OCI-LY7 (cell line): ENCODE results near the gene NT5C2. TPM values are rescaled to one million over a fixed set of nuclear protein-coding genes. Genes with fewer than 3 reads are reported as not detected.
A peak's percentile ranks its signal among the peaks of the same experiment; 100 is the strongest.

Source experiments
- BruUV-seq: library from RNA; stranded (reverse); fragments of 400-500 nt; replicated peaks from 2 replicates; lab custom pipeline; 2021; lab: Mats Ljungman, UMichigan
- CTCF ChIA-PET: fragments of 300-600 bp; sonication (Branson Sonifier 250); formaldehyde crosslinking; loops from one replicate; lab custom pipeline; 2022; ENCODE audit warnings: antibody characterized with exemption; ENCODE audit not compliant: unreplicated experiment; lab: Charles Lee
- POLR2A ChIA-PET: fragments of 300-600 bp; sonication (Branson Sonifier 250); formaldehyde crosslinking; loops from one replicate; lab custom pipeline; 2022; ENCODE audit warnings: antibody characterized with exemption; lab: Charles Lee
- DNase-seq: peaks from one replicate; pipeline ENCODE4 v3.0.0-alpha.2; 2015; ENCODE audit warnings: low spot score
- H2AFZ ChIP-seq: fragments of 200-600 bp; sonication (generic), shearing (Covaris generic); 2 replicates; pipeline ENCODE4 v1.6.1; 2014; ENCODE audit warnings: mild to moderate bottlenecking, antibody characterized with exemption, low read length, moderate library complexity
- H3K27ac ChIP-seq: fragments of 200-600 bp; sonication (generic); 2 replicates; pipeline ENCODE4 v1.5.1; 2014; ENCODE audit warnings: mixed run types, low read depth, mild to moderate bottlenecking, moderate library complexity, low read length, inconsistent platforms; ENCODE audit not compliant: poor library complexity, severe bottlenecking
- H3K36me3 ChIP-seq: fragments of 200-600 bp; sonication (generic); 2 replicates; pipeline ENCODE4 v1.6.1; 2014; ENCODE audit warnings: mild to moderate bottlenecking, antibody characterized with exemption, low read length, moderate library complexity, mixed read lengths; ENCODE audit not compliant: insufficient read depth
- H3K4me1 ChIP-seq: fragments of 200-600 bp; sonication (generic); 2 replicates; pipeline ENCODE4 v1.5.1; 2014; ENCODE audit warnings: mild to moderate bottlenecking, low read length; ENCODE audit not compliant: insufficient read depth, poor library complexity, severe bottlenecking
- H3K4me2 ChIP-seq: fragments of 200-600 bp; sonication (generic); 2 replicates; pipeline ENCODE4 v1.6.1; 2014; ENCODE audit warnings: mild to moderate bottlenecking, low read length
- H3K4me3 ChIP-seq: fragments of 200-600 bp; sonication (generic); 2 replicates; pipeline ENCODE4 v1.5.1; 2014; ENCODE audit warnings: mild to moderate bottlenecking, low read depth, low read length; ENCODE audit not compliant: poor library complexity, severe bottlenecking
- H3K79me2 ChIP-seq: fragments of 200-600 bp; sonication (generic); 2 replicates; pipeline ENCODE4 v1.6.1; 2016; ENCODE audit warnings: low read depth, mild to moderate bottlenecking, low read length, moderate library complexity, mixed read lengths; ENCODE audit not compliant: insufficient read depth
- H3K9me2 ChIP-seq: fragments of 200-600 bp; sonication (generic); 2 replicates; pipeline ENCODE4 v1.6.1; 2016; ENCODE audit warnings: mild to moderate bottlenecking, low read length, mixed read lengths; ENCODE audit not compliant: insufficient read depth
- H3K9me3 ChIP-seq: fragments of 200-600 bp; sonication (generic); 2 replicates; pipeline ENCODE4 v1.6.1; 2014; ENCODE audit warnings: mild to moderate bottlenecking, mixed run types, low read length, mixed read lengths
- H4K20me1 ChIP-seq: fragments of 200-600 bp; sonication (generic); 2 replicates; pipeline ENCODE4 v1.6.1; 2014; ENCODE audit warnings: mild to moderate bottlenecking, antibody characterized with exemption, low read length, moderate library complexity, mixed read lengths; ENCODE audit not compliant: insufficient read depth
- CTCF ChIP-seq: fragments of 200-600 bp; sonication (generic); conservative IDR thresholded peaks from 2 replicates; pipeline ENCODE4 v1.5.1; 2014; ENCODE audit warnings: mild to moderate bottlenecking, antibody characterized with exemption, low read length, moderate library complexity, mixed read lengths
- EZH2phosphoT487 ChIP-seq: fragments of 200-600 bp; sonication (generic); IDR thresholded peaks from 2 replicates; pipeline ENCODE4 v1.6.1; 2018; ENCODE audit warnings: low read depth, borderline replicate concordance, mild to moderate bottlenecking, mixed run types, antibody characterized with exemption, low read length, moderate library complexity, mixed read lengths
- intact Hi-C: fragments of 100-400 bp; cut with micrococcal nuclease; formaldehyde crosslinking; loops from one replicate; pipeline ENCODE4 v1.10.0; 2022; ENCODE audit not compliant: unreplicated experiment
- total RNA-seq, 2 experiments: library from RNA; depleted of rRNA in 1 of 2; stranded (reverse); fragments of >200 nt in 1 of 2; shearing (Covaris generic) in 1 of 2; gene quantifications; 2 replicates each; pipeline ENCODE4 v1.2.3, GENCODE V29; 2014 to 2022

Gene NT5C2
- total RNA-seq, 2 experiments from 2014 or later: 72.0 to 87.3 TPM

DNA sequence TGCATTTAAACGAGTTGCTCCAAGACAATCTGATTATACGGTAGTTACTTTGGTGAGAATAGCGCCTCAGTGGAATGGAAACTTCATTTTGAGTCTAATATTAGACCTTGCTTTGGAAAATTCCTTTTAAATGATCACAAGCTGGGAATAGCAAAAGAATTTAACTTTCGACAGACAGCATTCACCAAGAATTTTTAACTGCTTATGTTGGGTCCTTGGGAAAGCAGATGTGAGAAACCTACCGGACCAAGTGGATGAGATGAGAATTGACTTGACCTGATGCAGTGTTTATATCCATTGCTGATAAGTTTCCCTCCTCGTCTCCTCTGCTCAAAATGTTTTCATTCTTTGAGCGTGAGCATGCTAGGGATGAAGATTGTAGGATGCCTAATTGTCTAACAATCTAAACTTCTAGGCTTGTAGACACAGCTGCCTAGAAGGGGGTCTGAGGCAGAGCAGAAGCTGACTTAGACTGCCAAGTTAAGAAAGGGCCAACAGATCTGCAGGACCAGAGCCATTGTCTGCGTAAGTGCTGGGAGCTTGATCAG lies 148.1 kb downstream of the NT5C2 start:
- DNase-seq: no peak
- CTCF ChIA-PET: no interaction called here

DNA sequence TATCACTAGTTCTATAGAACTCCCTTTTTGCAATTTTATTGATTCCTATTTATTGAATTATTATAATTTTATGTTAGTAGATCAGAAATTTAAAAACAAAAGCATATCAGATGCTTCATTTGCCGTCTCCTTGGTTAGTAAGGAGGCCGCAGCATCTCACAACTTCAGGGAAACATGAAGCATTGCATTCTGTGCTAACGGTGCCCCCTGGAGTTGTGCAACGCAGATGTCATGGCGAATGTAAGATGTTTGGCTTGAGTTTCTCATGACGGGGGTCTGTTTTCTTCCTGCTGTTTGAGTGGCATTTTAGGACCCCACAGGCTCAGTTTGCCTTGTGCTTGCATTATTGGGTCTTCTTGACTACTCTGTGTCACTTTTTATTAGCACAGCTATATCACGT lies 150.2 kb downstream of the NT5C2 start:
- Histone ChIP-seq H3K4me3 (no peak overlapping the region), H2AFZ (no peak overlapping the region), H3K9me3 (no peaks in the 10 kb centered on the region), H3K36me3 (no peaks in the 10 kb centered on the region), H3K9me2 (no peaks in the 10 kb centered on the region), H3K79me2 (no peaks in the 10 kb centered on the region), H3K4me1 (no peaks in the 10 kb centered on the region), H4K20me1 (no peaks in the 10 kb centered on the region), H3K27ac (no peak overlapping the region), H3K4me2 (no peak overlapping the region)
- intact Hi-C loops: no loop called here
- no TSS peak for BruUV-seq
- POLR2A ChIA-PET: no interaction called here
- peak; percentile 28; the same call in 1 of the 2 replicates for TF ChIP-seq CTCF
- TF ChIP-seq EZH2phosphoT487: no peak
- DNase-seq: no peak
- CTCF ChIA-PET: no interaction called here

More for the DNA sequence above, 148.1 kb downstream of the NT5C2 start:
- BruUV-seq: no TSS peak
- no peak for TF ChIP-seq CTCF
- TF ChIP-seq EZH2phosphoT487: no peak
- H3K27ac ChIP-seq: no peak overlapping the region
- no peak overlapping the region for H3K4me2 ChIP-seq
- H2AFZ ChIP-seq: no peak overlapping the region
- POLR2A ChIA-PET: interaction anchor here (0.8 kb wide), 1 partner anchor 880 kb away, joined by 3 read pairs; no protein-coding TSS in a partner anchor
- H3K4me3 ChIP-seq: no peak overlapping the region
- no peaks in the 10 kb centered on the region for H3K4me1 ChIP-seq
- no peaks in the 10 kb centered on the region for H3K9me2 ChIP-seq
- H3K36me3 ChIP-seq: no peaks in the 10 kb centered on the region
- intact Hi-C loops: loop anchor here (5.0 kb wide), 1 partner anchor 113 kb away; no protein-coding TSS in a partner anchor
- H3K79me2 ChIP-seq: no peaks in the 10 kb centered on the region
- H4K20me1 ChIP-seq: no peaks in the 10 kb centered on the region
- H3K9me3 ChIP-seq: no peaks in the 10 kb centered on the region

- POLR2A ChIA-PET: no interaction called here
- no peak overlapping the region for H3K4me2 ChIP-seq
- H4K20me1 ChIP-seq: no peaks in the 10 kb centered on the region
- H3K9me3 ChIP-seq: no peaks in the 10 kb centered on the region
- no peak for DNase-seq
- intact Hi-C loops: no loop called here
- H2AFZ ChIP-seq: no peak overlapping the region
- H3K27ac ChIP-seq: no peak overlapping the region
- H3K79me2 ChIP-seq: no peaks in the 10 kb centered on the region
- H3K9me2 ChIP-seq: no peaks in the 10 kb centered on the region
- H3K4me3 ChIP-seq: no peak overlapping the region
- no peaks in the 10 kb centered on the region for H3K36me3 ChIP-seq
- H3K4me1 ChIP-seq: no peaks in the 10 kb centered on the region
- no TSS peak for BruUV-seq
- CTCF ChIA-PET: no interaction called here
- TF ChIP-seq EZH2phosphoT487 (no peak), CTCF (no peak)
These were observed 150.9 kb downstream of the NT5C2 start for GRCh38 chr10:103042129-103042528.
